GM21423 (cell line): ENCODE measurements around the gene NRXN3.
"Not testable (repeated sequence)": the region's sequence is repeated elsewhere in the genome, so short reads cannot be mapped to it uniquely, and the experiment has no call there.

Experiments used
- ATAC-seq: cut with Tn5 transposase; IDR thresholded peaks from one replicate; pipeline ENCODE4 v1.9.1; 2021; ENCODE audit warnings: mild to moderate bottlenecking, moderate library complexity; ENCODE audit not compliant: unreplicated experiment

NRXN3 gene

DNA sequence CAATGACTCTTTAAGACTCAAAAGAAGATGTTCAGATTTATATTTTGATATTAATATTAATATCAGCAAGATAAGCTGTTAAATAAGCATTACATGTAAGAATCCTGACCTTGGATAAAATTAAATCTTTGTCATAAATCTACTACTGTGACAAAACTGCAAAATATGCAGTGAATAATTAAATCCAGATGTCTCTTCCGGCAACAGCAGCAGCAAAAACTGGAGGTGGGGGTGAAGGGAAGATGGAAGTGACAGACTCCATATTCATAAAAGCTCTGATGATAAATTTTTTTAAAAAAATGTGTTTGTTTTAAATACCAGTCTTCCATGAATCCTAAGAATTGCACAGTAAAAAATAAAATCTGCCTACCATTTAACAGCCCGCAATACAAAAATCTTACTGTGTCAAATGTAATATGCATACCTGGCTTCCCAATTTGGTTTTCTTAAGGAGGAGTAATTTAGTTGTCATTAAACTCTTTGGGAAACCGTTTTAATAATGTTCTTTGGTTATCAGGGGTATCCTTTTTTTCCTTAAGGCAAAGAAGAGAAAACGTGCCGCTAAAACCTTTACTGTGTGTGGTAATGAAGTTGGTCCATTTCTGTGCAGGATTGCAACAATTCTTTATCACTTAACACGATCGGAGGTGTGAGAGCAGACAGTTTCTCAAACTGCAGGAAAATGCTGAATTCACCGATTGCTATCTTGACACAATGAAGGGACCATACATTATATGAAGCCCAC, 1562.9 kb downstream of the NRXN3 start:
- ATAC-seq = no peak

- no peak for ATAC-seq
Observed at GRCh38 chr14:79734151-79734550, 1564.0 kb downstream of the NRXN3 start.

- ATAC-seq = no peak
Observed at GRCh38 chr14:79734656-79735055, 1564.5 kb downstream of the NRXN3 start.

GRCh38 chr14:79735121-79735520, 1564.9 kb downstream of the NRXN3 start:
- no peak for ATAC-seq

DNA sequence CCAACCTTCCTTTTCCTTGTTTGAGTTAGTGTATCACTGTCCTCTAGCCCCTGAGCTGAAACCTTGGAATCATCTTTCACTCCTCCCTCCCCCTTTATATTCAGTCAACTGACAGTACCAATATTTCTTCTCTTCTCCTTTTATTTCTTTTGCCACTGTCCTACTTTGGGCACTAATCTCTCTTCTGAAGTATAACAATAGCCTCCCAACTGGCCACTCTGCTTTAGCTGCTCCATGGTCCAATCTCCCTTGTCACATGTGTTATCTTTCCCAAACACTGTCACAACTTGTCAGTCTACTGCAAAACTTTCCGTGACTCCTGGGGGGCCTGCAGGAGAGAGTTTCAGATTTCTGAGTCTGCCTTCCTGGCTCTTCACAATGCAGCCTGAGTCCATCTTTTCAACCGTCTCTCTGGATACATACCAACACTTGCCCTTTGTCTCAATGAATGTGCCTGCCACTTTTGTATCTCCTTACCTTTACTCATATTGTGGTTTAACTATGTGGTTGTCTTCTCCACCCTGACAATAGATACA, 1570.0 kb downstream of the NRXN3 start:
- ATAC-seq = no peak

- ATAC-seq = no peak
Observed at GRCh38 chr14:79742142-79742541, 1572.0 kb downstream of the NRXN3 start.

GRCh38 chr14:79745046-79745445, 1574.9 kb downstream of the NRXN3 start:
- ATAC-seq = no peak

DNA sequence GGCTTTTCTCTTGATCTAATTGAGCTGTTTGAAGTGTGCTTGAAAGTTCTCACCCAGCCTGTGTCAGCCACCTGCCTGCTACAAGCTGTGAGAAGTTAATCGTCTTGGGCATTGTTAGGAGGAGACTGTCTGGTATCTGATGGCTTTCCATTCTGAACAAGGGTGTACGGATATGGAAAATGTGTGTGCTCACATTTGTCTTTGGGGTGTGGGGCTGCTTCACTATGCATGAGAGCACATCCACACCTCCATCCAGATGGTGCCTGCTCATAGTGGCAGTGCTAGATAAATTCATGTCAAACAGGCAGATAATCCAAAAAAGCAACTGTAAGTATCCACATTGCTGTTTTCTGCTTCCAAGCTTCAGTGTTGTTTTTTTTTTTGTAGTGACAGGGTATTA, 1578.9 kb downstream of the NRXN3 start:
- no peak for ATAC-seq

GRCh38 chr14:79758985-79759384, 1588.8 kb downstream of the NRXN3 start:
- ATAC-seq = no peak

GRCh38 chr14:79764323-79764722, 1594.2 kb downstream of the NRXN3 start:
- no peak for ATAC-seq

DNA sequence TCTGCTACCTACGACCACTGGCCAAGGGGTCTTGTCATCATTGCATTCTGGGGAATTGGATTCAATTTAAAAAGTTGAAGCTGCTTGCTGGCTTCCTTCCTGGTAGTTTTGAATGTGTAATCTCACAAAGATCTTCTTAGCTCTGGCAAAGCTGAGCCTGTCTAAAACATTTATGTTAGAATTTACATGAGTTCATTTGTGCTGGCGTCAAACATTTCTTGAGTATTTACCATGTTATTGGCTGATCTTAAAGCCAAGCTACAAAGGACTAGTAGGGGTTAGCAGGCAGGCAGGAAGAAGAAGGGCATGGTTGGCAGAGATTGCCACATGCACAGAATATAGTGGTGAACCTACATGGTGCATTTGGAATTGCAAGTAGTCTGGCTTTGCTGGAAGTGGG, 1596.3 kb downstream of the NRXN3 start:
- ATAC-seq = no peak

- ATAC-seq = no peak
Observed at GRCh38 chr14:79767251-79767650, 1597.1 kb downstream of the NRXN3 start.

DNA sequence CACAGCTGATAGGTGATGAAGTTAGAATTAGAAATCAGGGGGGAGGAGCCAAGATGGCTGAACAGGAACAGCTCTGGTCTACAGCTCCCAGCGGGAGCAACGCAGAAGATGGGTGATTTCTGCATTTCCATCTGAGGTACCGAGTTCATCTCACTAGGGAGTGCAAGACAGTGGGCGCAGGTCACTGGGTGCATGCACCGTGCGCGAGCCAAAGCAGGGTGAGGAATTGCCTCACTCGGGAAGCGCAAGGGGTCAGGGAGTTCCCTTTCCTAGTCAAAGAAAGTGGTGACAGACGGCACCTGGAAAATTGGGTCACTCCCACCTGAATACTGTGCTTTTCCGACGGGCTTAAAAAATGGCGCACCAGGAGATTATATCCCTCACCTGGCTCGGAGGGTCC, 1597.5 kb downstream of the NRXN3 start:
- ATAC-seq = not testable (repeated sequence)

- ATAC-seq = no peak
Observed at GRCh38 chr14:79781882-79782281, 1611.7 kb downstream of the NRXN3 start.

DNA sequence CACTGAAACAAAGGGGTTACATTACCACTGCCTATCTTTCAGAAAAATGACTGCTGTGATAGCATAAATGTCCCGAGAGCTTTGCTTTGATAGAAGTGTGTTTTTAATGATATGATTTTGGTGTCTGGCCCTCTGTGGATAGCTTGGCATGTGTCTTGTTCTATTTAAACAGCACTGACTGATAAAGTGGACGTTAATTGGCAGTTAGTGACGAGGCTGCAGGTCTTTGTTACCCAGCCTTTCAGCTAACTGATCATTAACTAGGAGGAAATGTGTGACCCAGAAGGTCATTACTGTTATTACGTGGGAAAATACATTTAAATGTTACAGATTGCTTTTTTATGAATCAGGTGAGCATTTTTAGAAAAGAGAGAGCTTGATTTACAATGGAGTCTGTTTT, 1612.9 kb downstream of the NRXN3 start:
- no peak for ATAC-seq

DNA sequence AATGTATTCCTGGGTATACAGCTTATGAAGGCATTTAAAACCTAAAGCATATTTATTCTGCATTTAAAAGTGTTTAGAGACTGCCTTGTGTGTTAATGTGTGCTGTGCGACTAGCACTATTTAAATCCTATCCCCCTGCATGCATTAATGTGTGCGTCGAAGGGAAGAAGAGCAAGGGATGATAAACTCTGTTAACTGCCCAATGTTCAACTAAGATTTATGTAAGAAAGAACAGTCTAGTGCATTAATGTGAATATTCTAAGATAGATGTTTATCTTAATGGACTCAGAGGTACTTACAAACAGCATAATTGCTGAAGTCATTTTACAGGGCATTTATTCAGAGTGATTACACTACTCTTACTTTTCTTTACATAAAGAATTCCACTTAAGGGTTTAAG, 1616.3 kb downstream of the NRXN3 start:
- ATAC-seq = no peak

DNA sequence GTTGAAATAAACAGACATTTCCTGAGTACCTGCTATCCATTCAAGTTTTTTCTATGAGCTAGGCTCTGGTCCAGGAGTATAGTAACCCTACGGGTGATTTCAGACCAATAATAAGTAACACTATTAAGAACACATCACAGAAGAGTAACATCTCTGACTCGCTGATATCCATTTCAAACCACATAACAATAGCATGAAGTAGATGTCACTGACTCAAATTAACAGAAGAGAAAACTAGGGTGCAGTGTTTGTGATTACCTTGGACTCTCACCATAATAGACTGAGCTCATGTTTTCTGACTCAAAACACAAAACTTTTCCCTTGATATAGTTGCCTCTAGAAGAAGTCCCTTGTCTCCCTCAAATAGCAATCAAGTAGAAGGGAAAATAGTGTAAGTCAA, 1618.2 kb downstream of the NRXN3 start:
- no peak for ATAC-seq

DNA sequence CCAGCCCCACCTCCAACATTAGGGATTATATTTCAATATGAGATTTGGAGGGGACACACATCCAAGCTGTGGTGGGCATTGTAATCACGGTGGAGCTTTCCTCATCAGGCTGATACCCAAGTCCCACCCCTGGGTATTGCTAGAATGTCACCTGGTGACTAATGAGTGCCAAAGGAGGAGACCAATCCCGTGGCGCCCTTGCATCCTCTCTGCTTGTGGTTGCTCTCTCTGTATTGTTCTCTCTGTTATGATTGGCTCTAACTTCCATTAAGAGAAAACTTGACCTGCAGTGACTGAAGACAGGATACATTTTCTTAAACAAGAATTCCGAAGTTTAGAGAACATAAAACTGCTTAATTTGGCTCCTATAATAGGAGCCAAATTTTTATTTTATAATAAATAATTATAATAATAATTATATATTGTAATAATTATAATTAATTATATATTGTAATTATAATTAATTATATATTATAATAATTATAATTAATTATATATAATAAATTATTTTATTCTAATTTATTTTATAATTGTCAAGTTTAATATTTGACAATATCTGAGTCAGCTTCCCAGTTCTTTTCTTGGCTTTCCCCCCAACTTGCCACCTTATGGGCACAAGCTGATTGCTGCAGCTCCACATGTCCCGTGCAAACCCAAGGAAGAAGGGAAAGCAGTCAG, 1621.0 kb downstream of the NRXN3 start:
- ATAC-seq = no peak

- ATAC-seq = no peak
Observed at GRCh38 chr14:79802093-79802492, 1631.9 kb downstream of the NRXN3 start.

DNA sequence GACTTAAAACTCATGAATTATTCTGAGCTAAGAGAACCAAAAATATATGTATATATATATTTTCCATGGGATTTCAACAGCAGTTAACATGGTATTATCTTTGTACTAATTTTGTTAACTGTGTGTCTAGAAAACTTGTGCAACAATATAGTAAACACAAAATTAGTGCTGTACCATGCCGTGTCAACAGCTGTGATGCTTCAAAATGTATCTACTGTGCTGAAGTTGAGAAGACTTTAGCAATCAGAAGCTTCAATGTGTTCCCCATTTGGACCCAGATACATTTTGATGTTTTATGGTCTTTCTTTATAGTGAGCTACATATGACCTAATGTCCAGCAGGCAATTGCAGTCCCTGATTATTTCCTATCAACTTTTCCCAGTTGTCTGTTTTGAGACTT, 1635.5 kb downstream of the NRXN3 start:
- ATAC-seq = no peak

DNA sequence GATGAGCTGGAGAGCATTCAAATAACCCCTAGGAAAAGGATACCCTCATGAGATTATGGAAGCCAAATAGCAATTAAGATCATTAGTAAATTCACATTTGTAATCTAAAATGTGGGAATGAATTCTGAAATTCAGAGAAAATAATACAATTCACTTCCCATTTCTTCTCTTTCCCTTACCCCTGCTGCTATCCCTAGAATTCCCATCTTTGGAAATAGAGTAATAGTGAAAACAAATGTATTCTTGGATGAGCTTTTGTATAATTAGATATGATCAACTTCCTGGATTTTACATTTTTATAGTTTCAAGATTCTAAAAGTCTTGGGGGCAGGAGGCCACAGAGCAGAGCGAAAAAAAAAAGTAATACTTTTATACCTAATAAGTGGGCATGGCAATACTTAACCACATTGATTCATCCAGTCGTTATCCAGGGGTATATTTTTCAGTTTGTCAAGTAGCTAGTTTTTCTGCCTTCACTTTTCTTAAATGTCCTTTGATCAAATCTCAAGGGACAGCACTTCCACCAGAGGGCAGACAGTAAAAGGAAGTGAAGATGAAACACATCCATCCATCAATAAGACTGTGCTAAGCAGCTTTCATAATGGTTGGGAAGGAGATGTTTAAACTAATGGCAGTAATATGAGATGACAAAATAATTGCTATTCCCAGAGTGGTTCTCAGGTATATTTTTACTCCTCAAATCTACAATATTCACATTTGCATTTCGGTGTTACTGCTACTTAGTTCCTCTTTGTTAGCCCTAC, 1639.9 kb downstream of the NRXN3 start:
- no peak for ATAC-seq
